SH-SY5Y (cell line): ENCODE data around the gene KRR1.

Source experiments
- GATA2 ChIP-seq: IDR thresholded peaks from 2 replicates; pipeline ENCODE4 v1.6.1; 2011; ENCODE audit warnings: mild to moderate bottlenecking, low read depth, low read length
- GATA3 ChIP-seq: IDR thresholded peaks from 2 replicates; pipeline ENCODE4 v1.6.1; 2011; ENCODE audit warnings: low read depth, mild to moderate bottlenecking, low read length, moderate library complexity

Gene KRR1

DNA sequence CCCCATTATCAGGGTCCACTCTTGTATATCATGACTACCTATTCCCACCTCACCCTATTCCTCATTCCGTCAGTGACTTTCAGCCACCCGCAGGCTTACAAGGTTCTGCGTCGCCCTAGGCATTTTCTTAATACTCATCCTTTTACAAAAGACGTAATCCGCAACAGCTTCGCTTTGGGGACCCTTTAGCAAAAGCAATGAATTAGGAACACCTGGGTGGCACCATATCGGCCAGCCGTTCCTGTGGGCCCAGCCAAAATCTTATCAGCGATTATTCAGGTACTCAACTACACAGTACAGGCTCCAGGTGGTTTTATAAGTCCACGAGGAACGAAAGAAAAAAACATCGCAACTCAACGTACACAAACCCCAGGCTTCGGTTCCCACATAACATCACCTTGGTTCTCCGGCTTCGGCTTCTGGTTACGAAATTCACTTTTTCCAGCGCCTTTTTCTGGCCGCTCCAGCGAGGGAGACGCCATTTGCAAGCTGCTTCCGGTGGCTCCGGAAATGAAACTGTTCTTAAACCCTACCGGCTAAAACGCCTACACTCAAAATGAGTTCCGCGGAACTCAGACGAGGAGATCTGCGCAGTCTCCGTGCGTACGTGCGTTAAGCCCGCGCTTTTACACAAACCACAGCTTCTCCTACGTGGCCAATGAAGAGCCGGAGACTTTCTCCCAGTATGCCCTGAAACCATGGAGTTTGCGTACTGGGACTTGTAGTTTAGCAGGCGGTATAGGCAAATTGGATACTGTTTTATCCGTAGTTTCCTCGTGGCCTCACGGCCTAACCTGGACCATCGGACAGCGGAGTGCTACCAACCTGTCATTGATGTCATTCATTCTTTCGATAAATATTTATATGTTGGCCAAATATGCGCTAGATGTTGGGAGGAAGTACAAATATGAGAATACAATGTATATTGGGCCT is at the start of gene KRR1:
KRR1 (minus strand) TSS at position 494 of the 933 bp plus-strand sequence; CDS start at position 482, 12 bp downstream.
- TF ChIP-seq GATA3 (no peak), GATA2 (peak; percentile 12; the same call in 1 of the 2 replicates)

DNA sequence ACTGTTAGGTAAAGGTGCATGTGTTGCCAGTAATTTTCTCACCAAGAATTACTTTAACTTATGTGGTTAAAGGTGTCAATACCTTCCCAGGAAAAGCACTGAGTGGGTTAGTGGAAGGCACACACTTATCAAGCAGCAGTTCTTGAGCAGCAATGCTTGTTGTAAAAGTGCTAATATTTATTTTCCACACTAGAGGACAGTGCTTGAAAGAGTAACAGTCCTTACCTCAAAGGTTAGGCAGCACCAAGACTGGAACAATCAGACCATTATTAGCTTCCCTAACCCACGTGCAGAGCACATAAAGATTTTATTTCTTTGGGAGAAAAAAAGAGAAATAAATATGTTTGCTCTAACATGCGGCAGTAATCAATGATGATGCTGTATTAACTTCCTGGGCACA is 48.8 kb upstream of the KRR1 start:
- TF ChIP-seq GATA3 = no peak
- TF ChIP-seq GATA2 = no peak

DNA sequence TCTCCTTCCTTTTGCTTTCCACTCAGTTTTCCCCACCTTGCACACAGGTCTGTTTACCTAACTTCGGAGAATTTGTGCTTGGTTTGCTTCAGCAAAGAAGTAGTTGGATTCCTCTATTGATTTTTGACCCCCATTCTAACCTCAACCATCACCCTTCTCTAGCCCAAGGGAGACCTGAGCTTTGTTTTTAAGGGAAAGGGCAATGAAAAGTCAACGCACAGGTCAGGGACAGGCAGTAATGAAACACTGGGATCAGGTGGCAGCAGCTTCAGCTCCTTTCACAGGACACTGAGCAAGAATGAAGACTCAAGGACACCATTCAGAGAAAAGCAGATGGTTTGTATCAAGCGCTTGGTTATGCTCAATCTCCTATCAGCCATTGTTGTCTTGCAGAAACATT is 46.9 kb upstream of the KRR1 start:
- no peak for TF ChIP-seq GATA2
- no peak for TF ChIP-seq GATA3

DNA sequence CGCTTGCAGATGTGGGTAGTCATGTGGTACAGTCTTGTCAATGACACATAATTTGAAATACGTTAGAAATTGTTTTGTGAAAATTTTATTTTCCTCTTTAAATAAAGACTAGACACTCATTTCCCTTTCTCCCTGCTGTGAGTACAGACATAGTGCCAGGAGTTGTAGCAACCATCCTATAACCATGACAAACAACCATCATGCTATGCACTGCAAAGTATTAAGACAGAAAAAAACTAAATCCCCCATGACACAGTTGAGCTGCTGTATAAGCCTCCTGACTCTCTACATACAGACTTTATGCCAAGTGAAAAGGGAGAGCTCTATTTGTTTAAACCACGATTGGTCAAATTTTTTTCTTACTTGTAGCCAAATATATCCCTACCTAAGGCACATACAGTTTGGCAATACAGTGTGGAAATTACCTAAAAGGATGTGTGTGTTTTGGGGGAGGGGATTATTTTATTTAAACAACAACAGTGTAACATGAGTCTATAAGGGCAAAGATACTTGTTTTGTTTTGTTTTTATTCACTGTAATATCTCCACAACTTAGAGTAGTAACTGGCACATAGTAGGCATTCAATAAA is 45.0 kb upstream of the KRR1 start:
- no peak for TF ChIP-seq GATA2
- TF ChIP-seq GATA3 = no peak

DNA sequence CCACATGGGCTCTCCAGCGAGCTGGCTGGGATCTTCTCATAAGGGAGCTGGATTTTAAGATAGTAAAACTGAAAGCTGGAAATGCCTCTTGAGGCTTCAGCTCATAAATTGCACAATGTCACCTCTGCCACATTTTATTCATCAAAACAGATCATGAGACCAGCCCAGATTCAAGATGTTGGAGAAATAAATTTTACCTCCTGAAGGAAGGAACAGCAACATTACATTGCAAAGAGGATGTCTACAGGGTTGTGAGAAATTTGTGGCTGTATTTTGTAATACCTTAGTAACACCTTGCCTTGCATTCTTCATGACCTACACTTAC is 43.1 kb upstream of the KRR1 start:
- TF ChIP-seq GATA3 = no peak
- no peak for TF ChIP-seq GATA2

DNA sequence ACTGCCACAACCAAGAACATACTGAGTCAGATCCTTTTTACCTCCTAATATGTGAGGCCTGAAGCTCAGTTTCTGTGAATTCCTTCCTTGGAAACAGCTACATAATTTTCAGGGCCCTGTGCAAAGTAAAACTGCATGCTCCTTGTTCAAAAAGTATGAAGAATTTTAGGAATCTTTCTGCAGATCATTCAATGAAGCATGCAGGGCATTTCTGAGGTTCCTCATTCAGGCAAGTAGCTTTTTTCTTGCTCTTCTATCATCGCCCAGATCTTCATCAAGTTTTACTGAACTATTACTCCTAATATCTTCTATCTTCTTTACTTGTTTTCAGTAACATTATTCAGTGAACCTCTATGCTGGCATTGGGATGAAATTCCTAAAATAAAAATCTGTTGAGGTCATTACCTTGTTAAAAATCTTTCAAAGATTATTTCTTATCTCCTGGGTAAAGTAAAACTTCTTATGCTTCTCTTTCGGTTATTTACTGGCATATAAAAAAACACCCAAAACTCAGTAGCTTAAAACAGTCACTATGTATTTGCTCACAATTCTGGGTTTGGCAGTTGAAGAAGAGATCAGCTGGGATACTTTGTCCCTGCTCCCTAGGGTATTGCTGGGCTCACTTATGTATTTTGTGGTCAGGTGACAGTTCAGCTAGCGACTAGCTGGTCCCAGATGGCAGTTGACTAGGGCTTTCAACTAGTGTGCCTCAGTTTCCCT is 42.6 kb upstream of the KRR1 start:
- TF ChIP-seq GATA2 = no peak
- TF ChIP-seq GATA3 = no peak

DNA sequence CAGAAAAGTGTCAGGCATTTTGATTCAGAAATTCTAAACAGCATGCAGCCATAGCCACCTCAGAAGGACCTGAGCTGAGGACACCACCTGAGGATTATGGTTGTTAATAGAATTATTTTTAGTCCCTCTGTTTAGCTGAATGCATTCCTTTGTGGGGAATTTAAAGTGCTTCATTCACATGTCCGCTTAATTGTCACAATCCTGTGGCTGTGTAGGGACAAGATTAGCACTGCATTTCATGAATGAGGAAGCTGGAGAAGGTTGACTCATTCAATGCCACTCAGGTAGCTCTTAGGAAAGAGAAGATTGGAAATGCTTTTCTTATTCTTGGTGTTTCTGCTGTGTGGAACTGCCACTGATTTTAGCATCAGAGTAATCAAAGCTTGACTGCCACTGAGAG is 42.0 kb upstream of the KRR1 start:
- TF ChIP-seq GATA2 = no peak
- no peak for TF ChIP-seq GATA3

DNA sequence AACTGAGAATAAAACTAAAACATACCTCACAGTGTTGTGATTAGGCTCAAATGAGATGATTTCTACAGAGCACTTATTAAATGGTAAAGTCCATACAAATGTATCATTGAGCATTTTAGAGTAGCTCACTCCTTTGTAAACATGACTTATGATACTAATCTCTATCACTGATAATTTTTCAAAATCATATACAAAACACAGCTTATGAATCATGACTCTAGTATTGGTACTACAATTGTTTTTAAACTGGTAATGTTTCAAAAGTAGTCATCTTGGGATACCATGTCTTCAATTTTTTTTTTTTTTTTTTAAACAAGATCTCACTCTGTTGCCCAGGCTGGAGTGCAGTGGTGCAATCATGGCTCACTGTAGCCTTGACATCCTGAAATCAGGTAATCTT is 40.1 kb upstream of the KRR1 start:
- no peak for TF ChIP-seq GATA3
- no peak for TF ChIP-seq GATA2

DNA sequence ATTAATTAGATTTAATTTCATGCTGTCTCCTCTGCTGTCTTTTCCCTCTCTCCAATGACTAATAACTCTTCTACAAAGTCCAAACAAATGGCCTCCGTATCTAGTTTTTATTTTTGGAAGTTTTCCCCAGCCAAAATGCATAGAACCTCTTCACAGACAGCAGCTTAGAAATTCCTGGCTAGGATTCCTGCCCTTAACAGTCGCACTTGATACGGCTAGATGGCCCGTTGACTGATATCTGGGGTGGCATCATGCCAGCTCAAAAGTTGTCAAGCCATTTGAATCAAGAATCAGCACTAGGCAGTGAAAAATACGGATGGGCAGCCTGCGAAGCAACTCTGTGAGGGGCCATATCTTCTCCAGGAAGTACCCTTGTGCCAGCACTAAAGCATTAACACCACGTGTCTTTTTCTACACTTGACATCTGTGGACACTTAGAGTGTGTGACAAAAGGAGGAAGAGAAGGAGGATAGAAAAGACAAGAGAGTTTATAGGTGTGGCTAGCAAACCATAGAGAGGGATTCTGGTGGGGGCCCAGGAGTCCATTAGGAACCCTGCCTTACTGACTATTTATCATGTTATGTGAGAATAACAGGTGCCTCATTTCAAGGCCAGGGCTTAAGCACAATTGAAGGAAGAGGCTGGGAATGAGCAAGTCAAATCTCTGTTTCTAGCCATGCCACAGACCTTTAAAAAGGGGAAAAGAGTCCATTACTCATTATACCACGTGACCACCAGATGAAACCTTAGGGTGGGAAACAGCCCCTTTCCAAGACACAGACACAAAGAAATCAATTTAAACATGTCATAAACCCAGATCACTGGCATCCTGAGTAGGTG is 39.2 kb upstream of the KRR1 start:
- TF ChIP-seq GATA2 (no peak), GATA3 (no peak)

DNA sequence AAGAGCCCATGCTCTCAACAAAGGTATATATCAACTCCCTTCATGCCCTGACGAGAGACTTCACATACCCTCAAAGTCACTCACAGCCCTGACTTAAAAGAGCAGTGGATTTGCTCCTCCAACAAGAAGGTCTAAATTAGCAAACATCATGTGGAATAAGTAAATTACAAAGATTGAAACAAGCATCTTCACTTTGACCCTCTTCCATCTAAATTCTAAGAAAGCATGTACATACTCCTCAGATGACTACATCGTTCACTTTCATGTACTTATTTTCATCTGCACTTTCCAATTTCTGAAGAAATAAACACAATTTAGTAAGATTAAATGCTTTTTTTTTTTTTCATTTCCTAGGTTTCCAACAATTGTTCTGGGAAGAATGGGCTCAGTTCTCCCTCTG is 38.6 kb upstream of the KRR1 start:
- no peak for TF ChIP-seq GATA3
- TF ChIP-seq GATA2 = no peak

DNA sequence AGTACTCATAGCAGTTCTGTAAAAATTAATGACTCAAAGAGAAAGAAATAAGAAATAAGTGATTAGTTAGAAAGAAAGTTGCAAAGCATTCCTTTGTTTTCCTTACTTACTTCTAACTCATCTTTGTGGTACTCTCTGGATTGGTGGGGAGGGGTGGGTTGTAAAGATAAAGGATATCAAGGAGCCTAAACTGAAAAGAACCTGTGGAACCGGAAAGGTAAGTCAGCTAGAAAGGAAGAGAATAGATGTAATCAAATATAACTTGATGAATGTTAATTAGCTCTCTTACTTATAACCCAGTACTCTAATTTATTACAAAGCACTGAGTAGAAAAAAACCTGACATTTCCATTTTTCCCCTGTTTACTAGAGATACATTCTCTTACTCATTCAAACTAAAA is 37.5 kb upstream of the KRR1 start:
- no peak for TF ChIP-seq GATA3
- TF ChIP-seq GATA2 = no peak

DNA sequence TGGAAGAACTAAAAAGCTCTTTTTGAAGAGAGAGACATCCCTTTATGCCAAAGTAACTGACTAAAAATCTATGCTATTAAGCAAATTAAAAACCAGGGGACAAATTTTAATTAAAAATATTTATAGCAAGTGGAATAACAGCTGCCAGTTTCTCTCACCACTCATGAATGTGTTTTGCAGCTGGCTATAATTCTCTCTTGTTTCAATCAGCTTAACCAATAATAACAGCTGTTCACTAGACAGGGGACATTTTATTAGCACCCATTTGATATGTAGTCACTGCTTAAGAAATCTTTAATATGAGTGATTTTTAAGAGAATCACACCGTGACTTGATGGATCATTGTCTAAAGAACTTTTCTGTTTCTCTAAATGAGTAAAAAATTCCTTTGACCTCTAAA is 34.2 kb upstream of the KRR1 start:
- TF ChIP-seq GATA2 (no peak), GATA3 (no peak)

DNA sequence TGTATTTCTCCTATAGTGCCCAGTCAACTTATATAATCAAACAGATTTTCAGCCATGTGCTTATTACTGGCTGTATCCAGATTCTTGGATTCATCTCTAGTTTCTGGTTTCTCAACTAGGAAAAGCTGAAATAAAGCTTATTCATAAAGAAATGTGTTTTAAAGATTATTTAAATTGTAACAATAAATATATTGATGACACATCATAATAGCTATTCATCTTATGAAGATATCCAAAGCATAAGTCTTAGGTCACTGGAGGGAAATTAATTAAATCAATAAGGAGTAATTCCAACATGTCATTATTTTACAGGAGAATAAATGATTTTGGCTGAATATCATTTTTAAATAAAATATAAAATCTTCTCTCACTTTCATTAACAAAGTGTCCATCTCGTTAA is 32.1 kb upstream of the KRR1 start:
- TF ChIP-seq GATA3 (no peak), GATA2 (no peak)

DNA sequence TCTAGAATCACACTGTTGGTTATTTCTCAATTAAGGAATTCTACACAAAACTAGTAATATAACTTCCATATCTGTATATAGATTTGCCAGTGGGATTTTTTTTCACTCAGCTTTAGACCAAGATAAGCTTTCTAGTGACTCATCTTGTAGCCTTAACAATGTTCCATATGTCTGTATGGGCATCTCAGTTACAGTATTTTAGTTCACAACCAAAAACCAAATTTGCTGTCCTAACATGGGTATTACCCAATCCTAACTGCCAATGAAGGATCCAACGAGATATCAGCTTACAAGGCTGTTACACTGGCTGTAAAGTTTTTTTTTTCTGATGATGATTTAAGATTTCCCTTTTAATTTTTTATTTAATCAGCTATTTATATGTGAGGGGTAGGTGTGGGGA is 31.5 kb upstream of the KRR1 start:
- TF ChIP-seq GATA2 (no peak), GATA3 (no peak)

DNA sequence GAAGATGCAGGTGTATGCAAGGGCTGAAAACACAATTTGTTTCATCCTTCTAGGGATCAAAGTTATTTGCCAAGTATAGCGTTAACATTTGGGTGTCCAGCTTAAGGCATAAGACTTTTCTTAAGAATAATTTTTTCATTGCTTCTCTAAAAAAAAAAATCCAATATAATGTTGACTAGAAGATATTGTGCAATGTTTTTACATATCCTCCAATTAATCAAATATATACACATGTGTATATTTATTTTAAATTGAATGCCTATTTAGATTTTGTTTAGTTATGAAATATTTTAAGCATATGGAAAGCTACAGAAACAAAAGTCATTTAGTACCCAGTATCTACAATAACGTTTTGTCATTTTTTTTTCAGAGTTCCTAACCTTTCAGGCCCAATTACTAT is 28.5 kb upstream of the KRR1 start:
- TF ChIP-seq GATA2 (no peak), GATA3 (no peak)

DNA sequence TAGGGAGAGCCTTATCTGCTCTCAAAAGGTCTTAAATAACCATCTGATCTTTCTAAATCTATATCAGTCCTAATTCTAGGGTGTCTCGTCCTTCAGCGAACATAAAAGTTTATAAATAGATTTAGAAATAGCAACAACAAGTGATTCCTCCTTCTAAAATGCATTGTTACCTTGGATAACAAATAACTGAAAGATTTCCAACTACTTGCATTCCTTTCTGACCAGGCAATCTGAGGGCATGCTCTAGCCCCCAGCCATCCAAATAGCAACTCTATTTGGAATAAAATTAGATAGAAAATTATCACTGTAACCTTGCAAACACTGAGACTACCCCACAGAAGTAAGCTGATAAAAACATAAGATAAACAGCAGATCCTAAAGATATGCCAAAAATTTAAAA is 21.8 kb upstream of the KRR1 start:
- no peak for TF ChIP-seq GATA2
- TF ChIP-seq GATA3 = no peak
